Erythroblast (primary cell): ENCODE data around the gene IFT22.

Experiments
- DNase-seq, 2 experiments: peaks; one replicate each; lab custom pipeline; 2025; lab: John Stamatoyannopoulos, UW
- GATA1 ChIP-seq: IDR thresholded peaks from 2 replicates; pipeline ENCODE4 v1.6.1; 2011; ENCODE audit warnings: low read depth, mild to moderate bottlenecking, control low read depth, low read length, moderate library complexity
- POLR2A ChIP-seq: IDR thresholded peaks from 2 replicates; pipeline ENCODE4 v1.6.1; 2011; ENCODE audit warnings: mild to moderate bottlenecking, low read length

The IFT22 gene

GRCh38 chr7:101347477-101347876 lies 25.9 kb upstream of the IFT22 start:
- TF ChIP-seq POLR2A, result no peak
- no peak for TF ChIP-seq GATA1
- DNase-seq, result no peak

- DNase-seq, result no peak
- TF ChIP-seq GATA1 (no peak), POLR2A (no peak)
These were observed 21.3 kb upstream of the IFT22 start for GRCh38 chr7:101342892-101343291.

DNA sequence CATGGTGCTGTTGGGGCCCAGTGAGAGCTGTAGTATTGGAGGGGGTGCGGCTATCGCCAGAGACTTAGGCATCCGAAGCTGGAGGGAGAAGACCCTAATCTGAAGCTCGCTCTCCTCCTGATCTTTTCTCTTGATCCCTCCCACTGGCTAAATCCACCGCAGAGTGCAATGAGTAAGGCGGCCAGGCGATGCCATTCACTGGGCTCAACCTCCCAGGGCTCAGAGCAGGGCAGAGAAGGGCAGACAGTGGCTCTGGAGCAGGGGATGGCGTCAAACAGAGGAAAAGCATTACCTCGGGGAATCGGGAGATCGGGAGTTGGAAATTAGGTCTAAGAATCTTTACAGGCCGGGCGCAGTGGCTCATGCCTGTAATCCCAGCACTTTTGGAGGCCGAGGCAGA lies 18.8 kb upstream of the IFT22 start:
- TF ChIP-seq GATA1 (no peak), POLR2A (no peak)
- DNase-seq, result no peak

GRCh38 chr7:101333912-101334311 lies 12.3 kb upstream of the IFT22 start:
- TF ChIP-seq POLR2A (no peak), GATA1 (no peak)
- DNase-seq, result no peak

DNA sequence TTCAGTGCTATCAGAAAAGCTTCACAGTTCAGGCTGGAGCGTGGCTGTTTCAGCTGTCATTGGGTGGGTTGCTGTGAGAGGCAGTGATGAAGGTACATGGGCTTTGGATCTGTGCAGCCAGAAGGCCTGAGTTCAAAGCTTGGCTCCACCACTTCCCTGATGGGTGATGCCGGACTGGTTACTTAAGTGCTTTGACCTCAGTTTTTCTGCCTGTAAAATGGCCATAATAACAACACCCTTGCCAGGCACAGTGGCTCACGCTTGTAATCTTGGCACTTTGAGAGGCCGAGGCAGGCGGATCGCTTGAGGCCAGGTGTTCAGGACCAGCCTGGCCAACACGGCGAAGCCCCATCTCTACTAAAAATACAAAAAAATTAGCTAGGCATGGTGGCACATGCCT lies 10.4 kb upstream of the IFT22 start:
- no peak for DNase-seq
- no peak for TF ChIP-seq POLR2A
- no peak for TF ChIP-seq GATA1

GRCh38 chr7:101330011-101330484 lies 8.4 kb upstream of the IFT22 start:
- TF ChIP-seq POLR2A, result no peak
- DNase-seq, result no peak

DNA sequence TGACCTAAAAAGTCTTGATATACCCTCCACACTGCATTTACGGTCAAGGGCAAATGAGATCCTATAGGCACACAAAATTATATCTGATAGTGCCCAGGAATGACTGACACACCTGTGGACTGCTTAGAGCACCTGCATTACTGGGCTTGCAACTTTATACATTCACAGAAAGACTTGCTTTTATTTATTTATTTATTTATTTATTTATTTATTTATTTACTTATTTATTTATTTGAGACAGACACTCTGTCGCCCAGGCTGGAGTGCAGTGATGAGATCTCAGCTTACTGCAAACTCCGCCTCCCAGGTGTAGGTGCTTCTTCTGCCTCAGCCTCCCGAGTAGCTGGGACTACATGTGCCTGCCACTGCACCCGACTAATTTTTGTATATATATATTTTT lies 6.5 kb upstream of the IFT22 start:
- no peak for DNase-seq
- no peak for TF ChIP-seq POLR2A

DNA sequence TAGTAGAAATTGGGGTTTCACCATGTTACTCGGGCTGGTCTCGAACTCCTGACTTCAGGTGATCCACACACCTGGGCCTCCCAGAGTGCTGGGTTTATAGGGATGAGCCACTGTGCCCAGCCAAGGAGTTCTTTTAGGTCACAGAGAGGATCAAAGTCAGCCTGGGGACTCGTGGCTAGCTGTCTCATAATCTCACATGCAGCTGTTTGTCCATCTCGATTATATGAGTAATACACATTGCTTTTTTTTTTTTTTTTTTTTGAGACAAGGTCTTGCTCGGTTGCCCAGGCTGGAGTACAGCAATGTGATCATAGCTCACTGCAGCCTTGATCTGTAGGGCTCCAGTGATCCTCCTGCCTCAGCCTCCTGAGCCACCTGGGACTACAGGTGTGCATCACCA lies 2.2 kb downstream of the IFT22 start:
- TF ChIP-seq GATA1, result no peak
- TF ChIP-seq POLR2A, result no peak
- DNase-seq, result no peak

DNA sequence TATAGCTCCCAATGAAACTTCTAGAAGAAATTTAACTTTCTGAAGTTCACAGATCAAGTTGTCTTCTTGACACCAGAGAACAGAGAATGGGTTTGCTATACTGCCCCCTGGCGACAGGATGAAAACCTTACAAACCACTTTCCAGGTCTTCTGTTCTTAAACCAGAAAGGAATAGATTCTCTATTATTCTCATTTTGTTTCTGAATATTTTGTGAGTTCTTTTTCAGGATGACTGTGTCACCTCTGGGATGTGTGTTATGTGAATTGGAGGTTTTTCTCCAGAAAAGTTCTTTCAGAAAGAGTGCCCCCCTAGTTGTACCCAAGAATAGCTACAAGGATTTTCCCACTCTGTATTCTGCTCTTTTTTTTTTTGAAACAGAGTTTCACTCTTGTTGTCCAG lies 6.3 kb downstream of the IFT22 start:
- peak; percentile 69 to 81 for DNase-seq
- TF ChIP-seq GATA1, result no peak
- no peak for TF ChIP-seq POLR2A

GRCh38 chr7:101308245-101309085 lies 13.1 kb downstream of the IFT22 start:
- peak; percentile 56 to 69 for DNase-seq

DNA sequence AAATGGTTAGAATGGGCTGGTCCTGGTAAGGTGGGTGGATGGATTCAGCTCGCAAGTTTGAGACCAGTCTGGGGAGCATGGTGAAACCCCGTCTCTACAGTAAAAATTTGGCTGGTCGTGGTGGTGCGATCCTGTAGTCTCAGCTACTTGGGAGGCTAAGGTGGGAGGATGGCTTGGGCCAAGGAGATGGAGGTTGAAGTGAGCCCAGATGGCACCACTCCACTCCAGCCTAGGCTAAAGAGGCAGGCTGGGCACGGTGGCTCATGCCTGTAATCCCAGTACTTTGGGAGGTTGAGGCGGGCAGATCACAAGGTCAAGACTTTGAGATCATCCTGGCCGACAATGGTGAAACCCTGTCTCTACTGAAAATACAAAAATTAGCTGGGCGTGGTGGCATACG lies 15.3 kb downstream of the IFT22 start:
- no peak for TF ChIP-seq POLR2A
- TF ChIP-seq GATA1, result no peak
- no peak for DNase-seq

More at GRCh38 chr7:101308245-101309085, 13.1 kb downstream of the IFT22 start:
- TF ChIP-seq POLR2A (no peak), GATA1 (no peak)

DNA sequence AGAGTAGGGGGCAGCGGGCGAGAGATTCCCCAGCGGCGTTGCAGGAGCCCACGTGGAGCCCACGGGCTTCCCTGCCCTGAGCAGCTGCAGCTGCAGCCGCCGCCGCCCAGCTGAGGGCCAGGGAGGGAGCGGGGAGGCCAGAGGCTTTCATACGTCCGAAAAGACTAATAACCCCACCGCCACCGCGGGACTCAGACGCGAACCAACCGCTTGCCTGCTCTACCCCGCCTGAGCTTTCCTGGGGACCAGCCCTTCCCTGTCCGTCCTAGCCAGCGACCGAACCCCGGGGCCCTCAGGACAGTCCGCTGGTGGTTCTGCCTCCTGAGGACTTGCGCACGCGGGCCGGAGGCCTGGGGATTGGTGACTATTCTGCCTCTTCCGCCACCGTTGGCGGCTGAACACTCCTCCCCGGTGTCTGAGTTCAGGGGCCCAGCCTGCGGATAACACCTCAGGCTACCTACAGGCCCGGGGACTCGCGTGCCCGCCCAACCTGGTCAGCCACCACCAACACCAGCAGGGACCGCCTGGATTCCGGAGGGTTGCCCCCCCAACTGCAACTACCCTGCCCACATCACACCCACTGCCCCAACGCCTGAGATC lies 18.4 kb downstream of the IFT22 start:
- DNase-seq, result no peak
- TF ChIP-seq GATA1 (no peak), POLR2A (no peak)

GRCh38 chr7:101302641-101303101 lies 18.9 kb downstream of the IFT22 start:
- TF ChIP-seq GATA1 (no peak), POLR2A (no peak)
- no peak for DNase-seq

- DNase-seq, result no peak
- TF ChIP-seq GATA1 (no peak), POLR2A (no peak)
These were observed 20.9 kb downstream of the IFT22 start for GRCh38 chr7:101300465-101301376.
